Mesendoderm (in vitro differentiated cells): ENCODE data around the gene ZNF587.
"Not testable (repeated sequence)": the region's sequence is repeated elsewhere in the genome, so short reads cannot be mapped to it uniquely, and the experiment has no call there.

Experiments
- DNase-seq: peaks from one replicate; pipeline ENCODE4 v3.0.0; 2013
- H2AK5ac ChIP-seq: 2 replicates; pipeline ENCODE4 v1.6.1; 2013; ENCODE audit warnings: low read length, inconsistent platforms
- H2BK120ac ChIP-seq: 2 replicates; pipeline ENCODE4 v1.6.1; 2013; ENCODE audit warnings: low read depth, mild to moderate bottlenecking, low read length, moderate library complexity, mixed read lengths
- H2BK15ac ChIP-seq: replicated peaks from 2 replicates; pipeline ENCODE4 v1.6.1; 2013; ENCODE audit warnings: low read depth, mild to moderate bottlenecking, moderate library complexity
- H2BK5ac ChIP-seq: 2 replicates; pipeline ENCODE4 v1.6.1; 2013; ENCODE audit warnings: low read length, inconsistent platforms
- H3K18ac ChIP-seq: 2 replicates; pipeline ENCODE4 v1.6.1; 2013; ENCODE audit warnings: mild to moderate bottlenecking, low read length, mixed read lengths
- H3K23ac ChIP-seq: one replicate; pipeline ENCODE4 v1.6.1; 2013; ENCODE audit warnings: low read length
- H3K27ac ChIP-seq: 2 replicates; pipeline ENCODE4 v1.5.1; 2013; ENCODE audit warnings: low read depth, mild to moderate bottlenecking, inconsistent platforms, low read length, moderate library complexity
- H3K27me3 ChIP-seq: 2 replicates; pipeline ENCODE4 v1.6.1; 2013; ENCODE audit warnings: low read length, control low read depth, mild to moderate bottlenecking, inconsistent platforms; ENCODE audit not compliant: insufficient read depth, poor library complexity
- H3K36me3 ChIP-seq: 2 replicates; pipeline ENCODE4 v1.6.1; 2013; ENCODE audit warnings: low read length, inconsistent platforms; ENCODE audit not compliant: control insufficient read depth, insufficient read depth
- H3K4ac ChIP-seq: one replicate; pipeline ENCODE4 v1.6.1; 2013; ENCODE audit warnings: low read depth, mild to moderate bottlenecking, low read length, moderate library complexity
- H3K4me1 ChIP-seq: 2 replicates; pipeline ENCODE4 v1.6.1; 2013; ENCODE audit warnings: low read depth, low read length, inconsistent platforms; ENCODE audit not compliant: control insufficient read depth
- H3K4me2 ChIP-seq: 2 replicates; pipeline ENCODE4 v1.6.1; 2013; ENCODE audit warnings: low read length
- H3K4me3 ChIP-seq: 2 replicates; pipeline ENCODE4 v1.5.1; 2013; ENCODE audit warnings: mild to moderate bottlenecking, low read length
- H3K56ac ChIP-seq: one replicate; pipeline ENCODE4 v1.6.1; 2013; ENCODE audit warnings: low read length
- H3K79me1 ChIP-seq: 2 replicates; pipeline ENCODE4 v1.6.1; 2013; ENCODE audit warnings: low read length, inconsistent platforms
- H3K79me2 ChIP-seq: 2 replicates; pipeline ENCODE4 v1.6.1; 2013; ENCODE audit warnings: mild to moderate bottlenecking, low read length; ENCODE audit not compliant: control insufficient read depth, insufficient read depth
- H3K9ac ChIP-seq: 2 replicates; pipeline ENCODE4 v1.6.1; 2013; ENCODE audit warnings: low read length, inconsistent platforms
- H4K5ac ChIP-seq: one replicate; pipeline ENCODE4 v1.6.1; 2013; ENCODE audit warnings: low read length
- H4K8ac ChIP-seq: one replicate; pipeline ENCODE4 v1.6.1; 2013; ENCODE audit warnings: low read depth, mild to moderate bottlenecking, control low read depth, low read length, moderate library complexity
- WGBS: extraction: QIAGEN DNeasy Blood & Tissue Kit; methylation state at CpG from one replicate; pipeline ENCODE4 v1.1.7; 2013; ENCODE audit warnings: low lambda C conversion rate, missing lambda C conversion rate; ENCODE audit not compliant: insufficient coverage; ENCODE audit errors: extremely low coverage; 5-methylcytosine and 5-hydroxymethylcytosine counted together

ZNF587 gene

DNA sequence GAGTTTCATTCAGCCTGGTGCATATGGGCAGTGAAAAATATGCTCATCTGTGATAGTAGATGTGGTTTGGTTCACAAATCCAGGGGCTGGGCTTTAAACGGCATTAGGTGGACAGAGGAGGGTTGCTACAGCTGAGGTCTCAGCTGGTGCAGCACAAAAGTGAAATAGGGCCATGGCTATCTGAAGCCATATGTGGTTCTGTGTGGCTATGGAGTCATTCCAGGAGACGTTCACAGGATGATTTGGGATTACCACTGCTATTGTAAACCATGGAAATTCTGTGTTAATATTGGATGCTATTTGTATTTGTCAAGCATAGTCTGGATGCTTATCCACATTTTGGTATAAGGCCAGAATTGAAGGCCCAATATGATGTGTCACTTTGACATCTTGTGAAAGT lies 4.5 kb downstream of the ZNF587 start:
- WGBS, result no CpG with 5 or more reads among the region's 2 CpGs

GRCh38 chr19:57862351-57862750 lies 12.7 kb downstream of the ZNF587 start:
- H4K8ac ChIP-seq, H2BK5ac ChIP-seq, H3K4me3 ChIP-seq, H3K4ac ChIP-seq, H3K9ac ChIP-seq, H2BK120ac ChIP-seq, H3K4me1 ChIP-seq, H4K5ac ChIP-seq, H3K27me3 ChIP-seq, H2BK15ac ChIP-seq, H3K23ac ChIP-seq, H3K4me2 ChIP-seq, H3K18ac ChIP-seq, H3K56ac ChIP-seq, H3K27ac ChIP-seq, H2AK5ac ChIP-seq, DNase-seq, H3K79me1 ChIP-seq, H3K79me2 ChIP-seq: not testable (repeated sequence)
- H3K36me3 ChIP-seq, result peaks cover 13% of the 10 kb centered on the region
- WGBS, result no CpG with 5 or more reads among the region's 3 CpGs

More for the DNA sequence above, 4.5 kb downstream of the ZNF587 start:
- H2BK15ac ChIP-seq, H2AK5ac ChIP-seq, H4K5ac ChIP-seq, H3K56ac ChIP-seq, H3K4ac ChIP-seq, H3K36me3 ChIP-seq, H2BK5ac ChIP-seq, H3K4me1 ChIP-seq, DNase-seq, H3K79me1 ChIP-seq, H3K18ac ChIP-seq, H3K9ac ChIP-seq, H3K23ac ChIP-seq, H3K4me2 ChIP-seq, H2BK120ac ChIP-seq, H4K8ac ChIP-seq, H3K27ac ChIP-seq, H3K27me3 ChIP-seq, H3K4me3 ChIP-seq: not testable (repeated sequence)
- H3K79me2 ChIP-seq, result peaks cover 22% of the 10 kb centered on the region

DNA sequence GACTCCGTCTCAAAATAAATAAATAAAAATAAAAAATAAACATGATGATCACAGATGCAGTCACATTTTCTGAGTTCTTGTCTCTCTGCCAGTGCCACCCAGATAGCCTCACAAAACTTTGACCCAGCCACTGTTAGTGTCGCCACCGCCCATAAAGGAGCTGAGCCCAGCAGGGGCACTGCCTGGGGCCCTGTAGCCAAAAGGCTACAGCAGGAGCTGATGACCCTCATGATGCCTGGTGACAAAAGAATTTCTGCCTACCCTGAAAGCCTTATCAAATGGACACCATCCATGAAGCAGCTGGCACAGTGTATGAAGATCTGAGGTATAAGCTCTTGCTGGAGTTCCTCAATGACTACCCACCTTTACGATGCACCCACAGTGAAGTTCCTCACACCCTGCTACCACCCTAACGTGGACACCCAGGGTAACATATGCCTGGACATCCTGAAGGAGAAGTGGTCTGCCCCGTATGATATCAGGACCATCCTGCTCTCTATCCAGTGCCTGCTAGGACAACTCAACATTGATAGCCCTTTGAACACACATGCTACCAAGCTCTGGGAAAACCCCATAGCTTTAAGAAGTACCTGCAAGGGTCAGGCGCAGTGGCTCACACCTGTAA lies 18.3 kb downstream of the ZNF587 start:
- no peak overlapping the region for H3K4ac ChIP-seq
- H3K27me3 ChIP-seq, result no peaks in the 10 kb centered on the region
- H2BK120ac ChIP-seq, result no peak overlapping the region
- H3K4me2 ChIP-seq, result no peak overlapping the region
- DNase-seq, result no peak
- no peak overlapping the region for H2BK15ac ChIP-seq
- peaks cover 4% of the 10 kb centered on the region for H3K36me3 ChIP-seq
- no peak overlapping the region for H4K8ac ChIP-seq
- H3K4me3 ChIP-seq, result no peak overlapping the region
- H3K23ac ChIP-seq, result no peak overlapping the region
- no peak overlapping the region for H4K5ac ChIP-seq
- H3K18ac ChIP-seq, result no peak overlapping the region
- peaks cover 6% of the 10 kb centered on the region for H3K79me1 ChIP-seq
- no peak overlapping the region for H2BK5ac ChIP-seq
- H3K79me2 ChIP-seq, result peaks cover 8% of the 10 kb centered on the region
- WGBS, result no CpG with 5 or more reads among the region's 7 CpGs
- H3K4me1 ChIP-seq, result no peaks in the 10 kb centered on the region
- no peak overlapping the region for H2AK5ac ChIP-seq
- H3K9ac ChIP-seq, result no peak overlapping the region
- H3K56ac ChIP-seq, result no peak overlapping the region
- no peak overlapping the region for H3K27ac ChIP-seq

- not testable (repeated sequence) for H3K79me1 ChIP-seq
Observed at GRCh38 chr19:57869655-57870054, 20.0 kb downstream of the ZNF587 start.

DNA sequence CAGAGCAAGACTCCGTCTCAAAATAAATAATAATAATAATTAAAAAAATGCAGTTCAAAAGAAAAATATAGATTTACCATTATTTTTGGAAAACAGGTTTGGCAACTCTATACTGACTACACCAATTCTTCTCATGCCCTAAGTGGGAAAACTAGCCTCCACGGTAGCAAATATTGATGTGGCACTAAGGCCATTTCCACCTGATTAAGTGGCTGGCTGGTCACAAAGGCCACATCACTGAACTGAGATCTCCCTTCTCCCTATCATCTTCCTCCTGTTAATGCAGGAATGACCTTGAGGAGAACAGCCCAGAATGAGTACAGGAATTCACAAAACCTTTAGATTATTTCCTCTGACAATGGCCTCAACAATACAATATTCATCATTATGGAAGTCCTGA lies 20.6 kb downstream of the ZNF587 start:
- no peak overlapping the region for H3K9ac ChIP-seq
- H3K79me2 ChIP-seq, result peaks cover 8% of the 10 kb centered on the region
- no peaks in the 10 kb centered on the region for H3K27me3 ChIP-seq
- no peak overlapping the region for H2AK5ac ChIP-seq
- peaks cover 6% of the 10 kb centered on the region for H3K79me1 ChIP-seq
- H3K36me3 ChIP-seq, result peaks cover 9% of the 10 kb centered on the region
- H3K18ac ChIP-seq, result no peak overlapping the region
- H2BK5ac ChIP-seq, result no peak overlapping the region
- DNase-seq, result no peak
- H3K56ac ChIP-seq, result no peak overlapping the region
- no peak overlapping the region for H4K5ac ChIP-seq
- H3K4me3 ChIP-seq, result no peak overlapping the region
- no peak overlapping the region for H3K27ac ChIP-seq
- no peak overlapping the region for H3K23ac ChIP-seq
- H3K4me2 ChIP-seq, result no peak overlapping the region
- no peak overlapping the region for H2BK15ac ChIP-seq
- H2BK120ac ChIP-seq, result no peak overlapping the region
- H4K8ac ChIP-seq, result no peak overlapping the region
- no CpG with 5 or more reads among the region's 2 CpGs for WGBS
- no peaks in the 10 kb centered on the region for H3K4me1 ChIP-seq
- H3K4ac ChIP-seq, result no peak overlapping the region

More at GRCh38 chr19:57869655-57870054, 20.0 kb downstream of the ZNF587 start:
- not testable (repeated sequence) for H2BK15ac ChIP-seq, H3K79me2 ChIP-seq, H3K18ac ChIP-seq, H2BK5ac ChIP-seq, DNase-seq, H3K4me3 ChIP-seq, H4K8ac ChIP-seq, H3K4ac ChIP-seq, H4K5ac ChIP-seq, H3K4me1 ChIP-seq, H2AK5ac ChIP-seq, H3K56ac ChIP-seq, H3K23ac ChIP-seq, H3K36me3 ChIP-seq, H3K27ac ChIP-seq, H3K27me3 ChIP-seq, H2BK120ac ChIP-seq, H3K9ac ChIP-seq, H3K4me2 ChIP-seq
- WGBS, result no CpG with 5 or more reads among the region's 6 CpGs

- no peak overlapping the region for H3K18ac ChIP-seq
- no peaks in the 10 kb centered on the region for H3K27me3 ChIP-seq
- H3K27ac ChIP-seq, result no peak overlapping the region
- no peak overlapping the region for H3K56ac ChIP-seq
- peaks cover 10% of the 10 kb centered on the region for H3K36me3 ChIP-seq
- no peak overlapping the region for H4K5ac ChIP-seq
- H3K4me3 ChIP-seq, result no peak overlapping the region
- peaks cover 11% of the 10 kb centered on the region for H3K79me1 ChIP-seq
- no peak overlapping the region for H2BK15ac ChIP-seq
- H3K23ac ChIP-seq, result no peak overlapping the region
- no peaks in the 10 kb centered on the region for H3K4me1 ChIP-seq
- no peak overlapping the region for H4K8ac ChIP-seq
- no peak overlapping the region for H2AK5ac ChIP-seq
- DNase-seq, result peak; percentile 34
- H3K4me2 ChIP-seq, result no peak overlapping the region
- no peak overlapping the region for H3K4ac ChIP-seq
- no peak overlapping the region for H2BK120ac ChIP-seq
- peaks cover 17% of the 10 kb centered on the region for H3K79me2 ChIP-seq
- H2BK5ac ChIP-seq, result no peak overlapping the region
- H3K9ac ChIP-seq, result no peak overlapping the region
Observed at GRCh38 chr19:57872450-57872849, 22.8 kb downstream of the ZNF587 start.
